ENCODE data around the gene OR10H5.
"Not testable (repeated sequence)": the region's sequence is repeated elsewhere in the genome, so short reads cannot be mapped to it uniquely, and the experiment has no call there.

Gene OR10H5

GRCh38 chr19:15787611-15788155, at the start of gene OR10H5:
TSS of gene OR10H5 (plus strand) at chr19:15787661. CDS start at chr19:15794049, 6,388 bp downstream.
- DNase-seq: no peak

- no peak for DNase-seq
These were observed 49.7 kb upstream of the OR10H5 start, which contains the start of gene OR10H3 for GRCh38 chr19:15737722-15738121. TSS of gene OR10H3 (plus strand) at chr19:15737985. CDS start at chr19:15741393, 3,408 bp downstream.

- no peak for DNase-seq
These were observed 46.7 kb upstream of the OR10H5 start for GRCh38 chr19:15740785-15741184.

GRCh38 chr19:15748239-15748638, 39.2 kb upstream of the OR10H5 start:
- DNase-seq: no peak

GRCh38 chr19:15758379-15758778, 29.1 kb upstream of the OR10H5 start:
- no peak for DNase-seq

GRCh38 chr19:15759962-15760565, 27.4 kb upstream of the OR10H5 start:
- no peak for DNase-seq

- DNase-seq: no peak
These were observed 17.9 kb upstream of the OR10H5 start for GRCh38 chr19:15769586-15769985.

- DNase-seq: not testable (repeated sequence)
These were observed 13.3 kb upstream of the OR10H5 start for GRCh38 chr19:15774159-15774558.

GRCh38 chr19:15775249-15775648, 12.2 kb upstream of the OR10H5 start:
- no peak for DNase-seq

GRCh38 chr19:15776264-15776663, 11.2 kb upstream of the OR10H5 start:
- no peak for DNase-seq

- no peak for DNase-seq
These were observed 10.2 kb upstream of the OR10H5 start for GRCh38 chr19:15776991-15777970.

GRCh38 chr19:15779756-15780476, 7.5 kb upstream of the OR10H5 start:
- DNase-seq: peak; percentile 93

GRCh38 chr19:15780610-15781418, 6.6 kb upstream of the OR10H5 start:
- DNase-seq: no peak

GRCh38 chr19:15781661-15782060, 5.8 kb upstream of the OR10H5 start:
- DNase-seq: no peak

- no peak for DNase-seq
These were observed 5.2 kb upstream of the OR10H5 start for GRCh38 chr19:15782211-15782610.

- DNase-seq: not testable (repeated sequence)
These were observed 4.6 kb upstream of the OR10H5 start for GRCh38 chr19:15782896-15783295.

- DNase-seq: no peak
These were observed 1.3 kb downstream of the OR10H5 start for GRCh38 chr19:15788594-15789270.

- peak; percentile 88 for DNase-seq
These were observed 2.6 kb downstream of the OR10H5 start for GRCh38 chr19:15790096-15790495.

GRCh38 chr19:15794279-15794678, 6.8 kb downstream of the OR10H5 start:
- DNase-seq: not testable (repeated sequence)

- no peak for DNase-seq
These were observed 22.9 kb downstream of the OR10H5 start for GRCh38 chr19:15810335-15810734.

- DNase-seq: no peak
These were observed 24.0 kb downstream of the OR10H5 start for GRCh38 chr19:15811476-15811875.
